CD4-positive, alpha-beta T cell treated with Interferon alpha-2 for 1 hour (primary cell): ENCODE results near the gene FOCAD.
A peak's percentile ranks its signal among the peaks of the same experiment; 100 is the strongest.
"Not testable (repeated sequence)": the region's sequence is repeated elsewhere in the genome, so short reads cannot be mapped to it uniquely, and the experiment has no call there.

Experiments
- DNase-seq, 2 donors: peaks; one replicate each; pipeline ENCODE4 v3.0.0-alpha.2; 2020 to 2022

Gene FOCAD

DNA sequence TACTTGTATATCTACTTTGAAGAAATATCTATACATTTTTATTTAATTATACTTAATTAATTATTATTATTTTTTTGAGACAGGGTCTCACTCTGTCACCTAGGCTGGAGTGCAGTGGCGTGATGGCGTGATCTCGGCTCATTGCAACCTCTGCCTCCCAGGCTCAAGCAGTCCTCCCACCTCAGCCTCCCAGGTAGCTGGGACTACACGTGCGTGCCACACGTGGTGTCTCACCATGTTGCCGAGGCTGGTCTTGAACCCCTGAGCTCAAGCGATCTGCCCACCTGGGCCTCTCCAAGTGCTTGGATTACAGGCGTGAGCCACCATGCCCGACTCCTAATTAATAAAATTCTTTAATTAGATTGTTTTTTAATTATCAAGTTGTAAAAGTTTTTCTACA, 10.5 kb upstream of the FOCAD start:
- not testable (repeated sequence) for DNase-seq

DNA sequence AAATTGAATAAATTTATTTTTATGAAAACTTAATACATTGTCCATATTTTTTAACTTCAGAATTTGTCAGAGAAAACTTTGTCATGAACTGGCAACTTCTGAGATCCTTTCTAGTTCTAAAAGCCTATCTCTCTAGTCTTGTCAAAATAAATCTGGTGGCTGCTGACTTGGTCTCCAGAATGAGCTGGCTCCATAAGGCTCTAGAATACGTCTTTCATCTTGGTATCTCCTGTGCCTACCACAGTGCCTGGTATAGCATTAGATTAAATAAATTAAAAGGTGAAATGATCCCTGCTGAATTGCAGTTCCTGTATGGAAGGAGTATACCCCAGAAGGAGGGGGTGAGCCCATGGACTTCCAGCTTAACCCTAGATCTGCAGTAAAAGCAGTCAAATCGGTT, 2.6 kb upstream of the FOCAD start:
- no peak for DNase-seq

- DNase-seq = peak; percentile 12 to 54
Measured at GRCh38 chr9:20683351-20684034, 566 bp upstream of the FOCAD start.

GRCh38 chr9:20684875-20685696, 1.0 kb downstream of the FOCAD start:
- DNase-seq = peak in 1 of 2 donors; percentile 3

- DNase-seq = no peak
Measured at GRCh38 chr9:20685769-20686168, 1.7 kb downstream of the FOCAD start.

GRCh38 chr9:20689833-20690232, 5.8 kb downstream of the FOCAD start:
- DNase-seq = no peak

- DNase-seq = no peak
Measured at GRCh38 chr9:20692554-20692953, 8.5 kb downstream of the FOCAD start.

- no peak for DNase-seq
Measured at GRCh38 chr9:20693068-20693467, 9.0 kb downstream of the FOCAD start.

GRCh38 chr9:20694248-20694647, 10.2 kb downstream of the FOCAD start:
- DNase-seq = no peak

DNA sequence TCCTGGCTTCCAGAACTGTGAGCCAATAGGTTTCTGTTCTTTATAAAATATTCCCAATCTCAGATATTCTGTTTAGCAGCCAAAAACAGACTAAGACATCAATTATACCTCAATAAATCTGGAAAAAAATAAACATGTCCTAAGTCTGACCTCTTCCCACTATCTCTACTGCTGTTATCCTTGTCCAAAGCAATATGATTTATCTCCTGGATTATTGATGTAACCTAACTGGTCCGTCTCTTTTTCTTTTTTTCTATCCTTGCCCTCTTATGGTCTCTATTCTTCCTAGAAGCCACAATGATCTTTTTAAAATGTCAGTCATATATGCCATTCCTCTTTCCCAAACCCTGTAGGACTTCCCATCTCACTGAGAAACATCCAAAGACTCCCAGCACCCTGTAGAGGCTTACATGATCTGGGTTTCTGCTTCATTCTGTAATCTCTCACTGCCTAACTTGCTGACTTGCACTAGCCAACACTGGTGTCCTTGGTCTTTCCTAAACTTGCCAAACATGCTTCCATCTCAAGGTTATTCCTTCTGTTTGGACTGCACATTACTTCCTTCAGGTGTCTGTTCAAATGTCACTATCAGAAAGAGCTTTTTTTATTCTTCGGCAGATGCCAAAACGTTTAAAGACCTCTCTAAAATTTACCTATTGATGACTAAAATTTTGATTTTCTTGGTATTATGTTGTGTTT, 13.1 kb downstream of the FOCAD start:
- no peak for DNase-seq

DNA sequence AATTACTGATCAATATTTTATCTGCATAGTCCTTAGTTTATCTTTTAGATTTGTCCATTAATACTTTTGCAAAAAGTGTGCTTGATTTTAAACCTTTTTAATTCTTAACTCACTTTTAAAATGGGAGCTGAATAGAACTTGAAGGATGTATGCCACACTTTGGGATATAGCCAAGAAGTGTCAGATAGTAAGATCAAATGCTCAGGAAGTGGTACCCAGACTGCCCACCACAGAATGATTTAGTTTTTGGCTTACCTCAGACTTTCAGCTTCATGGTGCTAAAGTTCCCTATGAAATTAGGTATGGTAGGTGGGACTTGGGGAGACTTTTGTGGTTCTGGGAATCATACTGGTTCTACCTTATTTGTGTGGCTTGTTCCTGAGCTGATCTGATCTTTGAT, 14.7 kb downstream of the FOCAD start:
- DNase-seq = no peak

GRCh38 chr9:20701060-20701459, 17.0 kb downstream of the FOCAD start:
- no peak for DNase-seq

DNA sequence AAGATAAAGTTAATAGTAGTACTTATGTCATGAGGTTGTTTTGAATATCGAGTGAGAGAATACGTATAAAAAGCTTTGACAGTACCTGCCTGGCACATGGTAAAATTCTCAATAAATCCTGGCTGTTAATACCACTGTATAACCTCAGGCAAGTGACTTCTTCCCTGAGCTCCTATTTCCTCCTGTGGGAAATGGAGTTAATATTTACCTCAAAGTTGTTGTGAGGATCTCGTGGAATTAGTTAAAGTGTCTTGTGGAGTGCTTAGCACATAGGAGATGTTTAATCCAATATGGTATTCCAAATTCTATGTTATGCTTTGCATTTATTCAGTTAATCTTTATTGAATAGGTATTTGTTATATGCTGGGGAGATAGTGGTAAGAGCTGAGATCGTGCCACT, 18.5 kb downstream of the FOCAD start:
- no peak for DNase-seq

DNA sequence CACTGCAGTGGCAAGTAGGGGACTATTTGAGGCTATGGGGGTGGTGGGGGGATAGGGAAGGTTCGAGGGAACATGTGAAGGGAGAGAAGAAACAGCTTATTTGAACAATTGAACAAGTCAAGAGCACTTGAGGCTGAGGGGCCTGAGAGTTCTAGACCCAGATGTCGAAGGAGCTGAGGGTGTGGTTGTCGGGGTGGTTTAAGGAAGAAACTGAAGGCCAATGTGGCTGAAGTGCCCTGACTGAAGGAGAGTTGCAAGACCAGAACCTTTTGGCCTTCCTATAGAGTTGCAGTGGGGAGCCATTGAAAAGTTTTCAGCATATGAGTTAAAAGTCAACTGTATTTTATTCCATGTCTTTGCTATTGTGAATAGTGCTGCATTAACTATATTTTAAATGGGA, 19.1 kb downstream of the FOCAD start:
- DNase-seq = no peak

DNA sequence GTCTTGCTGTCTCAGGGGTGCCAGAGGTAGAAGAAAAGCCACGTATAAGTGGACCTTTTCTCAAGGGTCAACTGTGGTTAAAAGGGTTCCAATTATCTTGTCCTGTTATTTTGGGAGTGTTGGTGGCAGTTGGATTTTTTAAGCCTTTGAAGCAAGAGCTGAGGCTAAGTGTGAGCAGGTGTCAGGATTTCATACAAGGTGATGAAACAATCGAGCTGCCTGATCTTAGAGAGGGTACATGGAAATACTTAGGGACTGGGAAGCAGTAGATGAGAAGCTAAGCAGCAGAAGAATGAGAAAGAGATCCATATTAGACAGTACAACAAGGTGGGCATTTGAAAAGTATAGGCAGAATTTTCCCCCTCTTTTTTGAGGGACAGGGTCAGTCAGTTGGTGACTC, 23.6 kb downstream of the FOCAD start:
- DNase-seq = no peak

GRCh38 chr9:20713172-20713571, 29.1 kb downstream of the FOCAD start:
- no peak for DNase-seq

- DNase-seq = no peak
Measured at GRCh38 chr9:20714442-20715415, 30.7 kb downstream of the FOCAD start.

GRCh38 chr9:20722221-20722620, 38.2 kb downstream of the FOCAD start:
- DNase-seq = no peak

- DNase-seq = no peak
Measured at GRCh38 chr9:20725675-20726074, 41.6 kb downstream of the FOCAD start.

- no peak for DNase-seq
Measured at GRCh38 chr9:20726144-20726543, 42.1 kb downstream of the FOCAD start.

GRCh38 chr9:20728493-20729220, 44.6 kb downstream of the FOCAD start:
- no peak for DNase-seq

- no peak for DNase-seq
Measured at GRCh38 chr9:20729523-20729922, 45.5 kb downstream of the FOCAD start.
